Hindlimb muscle (tissue), 1 donor: ENCODE results near the gene PLXNB1. TPM values are rescaled to one million over a fixed set of nuclear protein-coding genes. Genes with fewer than 3 reads are reported as not detected.
A peak's percentile ranks its signal among the peaks of the same experiment; 100 is the strongest.
"Not testable (repeated sequence)": the region's sequence is repeated elsewhere in the genome, so short reads cannot be mapped to it uniquely, and the experiment has no call there.

Source experiments
- DNase-seq: peaks from one replicate; pipeline ENCODE4 v3.0.0-alpha.2; 2013
- polyA plus RNA-seq: library from polyadenylated mRNA; unstranded; fragments of 120-200 nt; gene quantifications from one replicate; pipeline ENCODE4 v1.2.1, GENCODE V29; 2013; ENCODE audit not compliant: insufficient read length

PLXNB1 gene
- polyA plus RNA-seq, 1 donor: 32.2 TPM

DNA sequence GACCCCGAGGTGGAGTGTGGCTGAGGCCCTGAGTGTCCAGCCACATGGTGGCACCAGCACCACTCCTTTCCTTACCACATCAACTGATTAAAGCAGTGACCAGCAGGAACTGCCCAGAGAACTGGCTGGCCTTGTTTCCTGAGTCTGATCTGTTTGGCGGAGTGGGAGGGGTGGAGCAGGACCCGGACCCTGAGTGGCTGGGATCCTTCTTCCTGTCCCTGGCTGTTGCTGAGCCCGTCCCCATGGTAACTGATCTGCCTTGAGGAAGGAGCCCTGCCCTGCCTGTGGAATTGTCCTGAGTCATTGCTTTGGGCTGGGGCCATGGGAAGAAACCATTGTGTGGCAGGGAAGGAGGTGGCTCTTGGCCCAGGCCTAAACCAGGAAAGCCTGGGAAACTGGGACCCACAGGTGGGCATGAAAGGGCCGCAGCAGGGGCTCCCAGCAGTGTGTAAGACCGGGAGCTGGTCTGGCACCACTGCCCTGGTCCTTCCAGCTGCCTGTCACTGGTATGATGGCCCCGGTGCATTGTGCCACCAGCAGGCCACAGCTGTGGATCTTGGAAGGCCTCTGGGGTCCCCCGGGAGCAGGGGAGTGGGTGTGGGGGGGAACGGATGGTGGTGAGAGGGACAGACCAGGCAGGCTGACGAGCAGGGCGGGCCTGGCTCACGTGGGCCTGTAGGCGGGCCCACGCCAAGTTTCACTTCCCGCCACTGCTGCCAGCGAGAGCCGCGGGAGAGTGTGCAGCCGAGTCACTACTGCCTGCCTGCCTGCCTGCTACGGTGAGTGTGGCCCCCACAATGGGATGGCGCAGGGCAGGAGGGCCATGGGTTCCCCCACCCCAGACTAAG, 35.9 kb upstream of the PLXNB1 start:
- DNase-seq: peak; percentile 98

GRCh38 chr3:48465237-48465530, 35.3 kb upstream of the PLXNB1 start:
- no peak for DNase-seq

- no peak for DNase-seq
These were observed 34.9 kb upstream of the PLXNB1 start for GRCh38 chr3:48464713-48465221.

- DNase-seq: no peak
These were observed 33.8 kb upstream of the PLXNB1 start for GRCh38 chr3:48463703-48464102.

DNA sequence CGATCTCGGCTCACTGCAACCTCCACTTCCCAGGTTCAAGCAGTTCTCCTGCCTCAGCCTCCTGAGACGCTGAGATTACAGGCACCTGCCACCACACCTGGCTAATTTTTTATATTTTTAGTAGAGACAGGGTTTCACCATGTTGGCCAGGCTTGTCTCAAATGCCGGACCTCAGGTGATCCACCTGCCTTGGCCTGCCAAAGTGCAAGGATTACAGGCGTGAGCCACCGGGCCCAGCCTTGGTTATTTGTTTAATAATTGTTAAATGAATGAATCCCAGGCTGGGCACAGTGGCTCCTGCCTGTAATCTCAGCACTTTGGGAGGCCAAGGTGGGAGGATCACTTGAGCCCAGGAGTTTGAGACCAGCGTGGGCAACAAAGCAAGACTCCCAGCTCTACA, 31.9 kb upstream of the PLXNB1 start:
- not testable (repeated sequence) for DNase-seq

DNA sequence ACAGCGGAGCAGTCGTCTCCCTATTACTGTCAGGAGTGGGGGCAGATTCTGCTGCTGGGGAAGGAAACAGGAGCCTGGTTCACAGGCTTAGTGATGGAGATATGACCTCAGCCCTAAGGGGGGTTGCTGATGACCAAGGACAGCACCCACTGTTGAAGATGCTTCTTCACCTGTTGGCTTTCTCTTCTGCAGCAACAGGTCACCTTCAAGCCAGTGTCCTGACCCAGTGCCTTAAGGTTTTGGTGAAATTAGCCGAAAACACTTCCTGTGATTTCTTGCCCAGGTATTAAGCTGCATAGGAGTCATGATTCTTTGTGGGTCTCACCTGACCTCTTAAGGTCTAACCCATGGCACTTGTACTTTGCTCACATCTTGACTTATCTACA, 30.6 kb upstream of the PLXNB1 start:
- DNase-seq: no peak

- DNase-seq: no peak
These were observed 30.1 kb upstream of the PLXNB1 start for GRCh38 chr3:48459773-48460516.

DNA sequence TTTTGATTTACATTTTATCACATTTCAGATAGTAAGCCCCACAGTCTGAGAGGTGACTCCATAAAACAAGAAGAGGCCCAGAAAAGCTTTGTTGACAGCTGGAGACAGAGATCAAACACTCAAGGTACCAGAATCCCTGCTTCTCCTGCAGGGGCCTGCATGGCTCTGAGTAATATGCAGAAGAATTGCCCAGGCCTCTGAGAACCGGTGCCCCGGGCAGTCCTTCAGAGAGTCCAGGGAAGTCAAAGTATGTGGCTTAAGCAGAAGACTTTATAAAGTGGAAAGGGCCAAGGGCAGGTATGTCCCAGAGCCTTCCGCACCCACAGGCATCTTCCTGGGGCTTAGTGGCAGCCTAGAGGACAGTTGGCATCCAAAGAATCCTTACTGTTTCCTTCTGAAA, 29.4 kb upstream of the PLXNB1 start:
- DNase-seq: no peak

DNA sequence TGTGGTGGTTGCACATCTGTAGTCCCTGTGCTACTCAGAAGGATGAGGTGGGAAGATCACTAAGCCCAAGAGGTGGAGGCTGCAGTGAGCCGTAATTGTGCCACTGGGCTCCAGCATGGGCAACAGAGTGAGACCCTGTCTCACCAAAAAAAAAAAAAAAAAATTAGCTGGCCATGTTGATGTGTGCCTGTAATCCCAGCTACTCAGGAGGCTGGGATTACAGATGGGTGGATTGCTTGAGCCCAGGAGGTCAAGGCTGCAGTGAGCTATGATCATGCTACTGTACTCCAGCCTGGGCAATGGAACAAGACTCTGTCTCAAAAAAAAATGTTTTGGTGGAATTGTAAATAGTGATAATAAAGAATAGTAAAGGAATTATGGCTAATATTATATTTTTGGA, 26.6 kb upstream of the PLXNB1 start:
- DNase-seq: no peak

- DNase-seq: no peak
These were observed 21.4 kb upstream of the PLXNB1 start for GRCh38 chr3:48451270-48451669.

DNA sequence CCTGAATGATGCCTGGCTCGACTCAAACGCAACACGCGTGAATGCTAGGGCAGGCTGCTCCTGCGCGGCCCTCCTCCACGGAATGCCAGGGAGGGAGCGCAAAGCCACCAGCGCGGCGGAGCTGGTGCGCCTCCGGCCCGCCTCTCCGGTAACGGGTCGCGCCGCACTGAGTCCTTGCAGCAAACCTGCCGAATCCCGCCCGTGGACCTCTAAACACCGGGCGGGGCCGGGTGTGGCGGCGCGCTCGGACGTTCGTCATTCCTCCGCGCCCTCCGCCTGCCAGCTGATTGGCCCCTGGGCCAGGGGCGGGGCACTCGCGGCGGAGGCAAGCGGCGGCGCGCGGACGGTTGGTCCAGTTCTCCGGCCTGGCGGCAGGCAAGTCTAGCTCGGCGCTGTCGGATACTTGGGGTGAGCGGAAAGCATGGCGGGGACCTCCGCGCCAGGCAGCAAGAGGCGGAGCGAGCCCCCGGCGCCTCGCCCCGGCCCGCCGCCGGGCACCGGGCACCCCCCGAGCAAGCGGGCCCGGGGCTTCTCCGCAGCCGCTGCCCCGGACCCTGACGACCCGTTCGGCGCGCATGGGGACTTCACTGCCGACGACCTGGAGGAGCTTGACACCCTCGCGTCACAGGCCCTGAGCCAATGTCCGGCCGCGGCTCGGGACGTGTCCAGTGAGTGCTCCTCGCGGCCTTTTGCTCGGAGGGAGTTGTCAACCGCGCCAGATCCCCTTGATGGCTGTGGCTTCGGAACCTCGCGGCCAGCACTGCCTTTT, 16.7 kb upstream of the PLXNB1 start, which contains the start of gene ATRIP:
Gene ATRIP, plus strand, starts transcription at position 313 of the 769 bp plus-strand sequence. Its CDS starts 109 bp downstream, at position 422.
- peak; percentile 90 for DNase-seq

DNA sequence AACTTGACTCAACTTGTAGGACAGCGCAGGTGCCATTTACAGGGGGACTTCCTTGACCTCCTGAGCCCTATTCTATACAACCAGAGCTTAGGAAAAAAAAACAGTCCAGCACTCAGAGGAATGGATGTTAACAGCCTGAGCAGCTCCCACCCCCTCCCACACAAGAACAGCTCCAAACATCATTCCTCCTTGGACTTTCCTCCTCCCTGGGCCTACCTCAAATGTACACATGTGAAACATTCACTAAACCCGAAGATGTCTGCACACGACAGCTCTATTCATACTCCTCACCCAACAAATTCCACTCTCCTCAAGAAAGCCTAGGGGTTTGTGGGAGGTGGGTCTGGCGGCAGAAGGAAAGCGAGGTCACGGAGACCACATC, 16.1 kb upstream of the PLXNB1 start:
- DNase-seq: no peak

GRCh38 chr3:48445277-48445882, 15.5 kb upstream of the PLXNB1 start:
- no peak for DNase-seq

DNA sequence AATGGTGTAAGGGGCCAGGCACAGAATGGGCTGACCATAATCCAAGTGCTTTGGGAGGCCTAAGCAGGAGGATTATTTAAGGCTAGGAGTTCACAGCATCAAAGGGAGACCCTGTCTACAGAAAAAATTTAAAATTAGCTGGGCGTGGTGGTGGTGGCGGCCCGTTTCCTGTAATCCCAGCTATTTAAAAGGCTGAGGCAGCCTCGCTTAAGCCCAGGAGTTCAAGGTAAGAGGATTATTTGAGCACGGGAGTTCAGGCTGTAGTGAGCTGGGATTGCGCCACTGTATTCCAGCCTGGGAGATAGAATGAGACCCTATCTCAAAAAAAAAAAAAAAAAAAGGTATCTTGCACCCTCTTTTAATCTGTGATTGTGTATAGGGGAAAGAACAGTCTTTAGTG, 12.1 kb upstream of the PLXNB1 start:
- no peak for DNase-seq

GRCh38 chr3:48440590-48440958, 10.7 kb upstream of the PLXNB1 start:
- DNase-seq: no peak

DNA sequence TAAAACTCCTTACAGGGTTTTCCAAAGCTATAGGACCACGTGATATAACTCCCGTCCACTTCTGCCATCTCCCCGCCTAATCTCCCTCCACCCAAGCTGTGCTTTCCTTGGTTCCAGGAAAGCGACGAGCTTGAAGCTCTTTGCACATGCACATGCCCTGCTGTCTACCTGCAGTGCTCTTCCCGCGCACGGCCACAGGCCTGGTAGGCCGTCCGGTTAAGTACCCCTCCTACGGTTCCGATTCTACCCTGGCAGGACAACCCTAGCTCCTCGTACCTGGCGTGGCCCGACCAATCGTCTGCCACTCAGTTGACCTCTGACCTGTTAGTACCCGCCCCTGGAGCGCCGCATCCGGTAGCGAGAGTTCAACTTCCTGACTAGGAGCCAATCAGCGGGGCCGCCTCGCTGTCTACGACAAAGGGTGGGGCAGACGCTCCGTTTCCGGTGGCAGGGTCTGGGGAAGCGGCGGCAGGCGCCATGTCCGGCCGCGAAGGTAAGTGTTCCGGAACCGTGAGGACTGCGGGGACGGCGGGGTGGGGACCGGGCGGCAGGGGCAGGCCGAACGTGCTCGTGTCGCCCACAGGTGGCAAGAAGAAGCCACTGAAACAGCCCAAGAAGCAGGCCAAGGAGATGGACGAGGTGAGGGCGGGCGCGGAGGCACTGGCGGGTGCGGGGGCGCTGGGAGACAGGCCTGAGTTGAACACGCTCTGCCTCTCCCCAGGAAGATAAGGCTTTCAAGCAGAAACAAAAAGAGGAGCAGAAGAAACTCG, 10.1 kb upstream of the PLXNB1 start, which contains the start of the genes CCDC51 and TMA7:
Gene CCDC51, minus strand, starts transcription at position 300 of the 770 bp plus-strand sequence. CDS start 4,991 bp downstream, outside the sequence.
Gene TMA7, plus strand, starts transcription at position 438 of the 770 bp plus-strand sequence. Its CDS starts 40 bp downstream, at position 478.
- peak; percentile 95 for DNase-seq

DNA sequence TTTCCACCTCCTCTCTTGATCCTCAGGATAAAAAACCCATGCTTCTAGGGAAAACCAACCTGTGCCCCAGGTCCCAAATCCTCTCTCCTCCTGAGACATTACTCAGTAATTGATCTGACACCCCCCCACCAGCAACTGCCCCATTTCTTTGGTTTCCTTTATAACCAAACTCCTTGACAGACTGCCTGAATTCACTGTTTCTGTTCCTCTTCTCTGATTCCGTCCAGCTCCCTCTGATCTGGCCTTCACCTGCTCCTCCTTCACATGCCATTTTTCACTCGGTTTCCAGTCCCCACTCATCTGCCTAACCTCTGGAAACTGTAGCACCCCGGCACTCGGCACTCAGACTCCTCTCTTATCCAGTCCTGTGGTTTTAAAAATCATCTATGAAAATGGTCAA, 7.9 kb upstream of the PLXNB1 start:
- no peak for DNase-seq

- no peak for DNase-seq
These were observed 7.0 kb upstream of the PLXNB1 start for GRCh38 chr3:48436855-48437254.

GRCh38 chr3:48436477-48436787, 6.5 kb upstream of the PLXNB1 start:
- no peak for DNase-seq

DNA sequence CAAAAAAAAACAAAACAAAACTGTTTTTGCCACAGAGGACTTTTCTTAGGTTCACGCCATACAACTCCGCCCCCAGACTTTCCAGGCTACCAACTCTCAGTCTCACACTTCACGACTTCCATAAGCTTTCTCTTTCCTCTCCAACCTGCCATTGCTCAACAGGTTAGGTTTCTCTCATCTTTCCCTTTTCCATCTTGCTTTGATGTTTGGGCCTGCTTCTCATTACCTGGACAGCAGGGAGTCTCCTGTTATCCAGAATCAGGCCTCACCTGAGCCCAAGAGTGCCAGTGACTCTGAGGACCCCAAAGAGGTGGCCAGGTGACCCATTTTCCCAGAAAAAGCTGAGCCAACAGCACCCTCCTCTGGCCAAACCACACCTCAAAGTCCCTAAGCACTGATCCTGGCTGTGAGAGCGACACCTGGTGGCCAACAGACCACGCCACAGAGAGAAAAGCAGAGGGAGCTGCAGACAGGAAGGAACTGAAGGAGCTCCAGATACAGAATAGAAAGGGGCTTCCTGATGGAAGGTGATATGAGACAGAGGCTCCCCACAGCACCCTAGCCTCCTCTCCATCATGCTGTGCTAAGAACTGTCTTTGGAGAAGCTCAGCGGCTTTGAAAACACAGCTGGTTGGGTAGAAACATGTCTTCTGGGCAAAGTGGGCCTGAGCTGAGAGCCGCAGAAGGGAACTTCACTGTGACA, 6.0 kb upstream of the PLXNB1 start:
- DNase-seq: peak; percentile 80

GRCh38 chr3:48435223-48435595, 5.3 kb upstream of the PLXNB1 start:
- DNase-seq: no peak
